Epithelial cell of esophagus (primary cell): Measurements from ENCODE around the gene GNPDA1.

Source experiments
- DNase-seq: peaks from one replicate; pipeline ENCODE4 v3.0.0; 2010; ENCODE audit warnings: low read depth
- H3K4me3 ChIP-seq: 2 replicates; pipeline ENCODE4 v1.5.1; 2011; ENCODE audit warnings: mild to moderate bottlenecking, low read length, control low read depth
- CTCF ChIP-seq: IDR thresholded peaks from 2 replicates; pipeline ENCODE4 v1.5.1; 2011; ENCODE audit warnings: low read depth, mild to moderate bottlenecking, low read length, control low read depth, inconsistent platforms; ENCODE audit not compliant: insufficient read depth; ENCODE audit errors: missing control alignments

The GNPDA1 gene

DNA sequence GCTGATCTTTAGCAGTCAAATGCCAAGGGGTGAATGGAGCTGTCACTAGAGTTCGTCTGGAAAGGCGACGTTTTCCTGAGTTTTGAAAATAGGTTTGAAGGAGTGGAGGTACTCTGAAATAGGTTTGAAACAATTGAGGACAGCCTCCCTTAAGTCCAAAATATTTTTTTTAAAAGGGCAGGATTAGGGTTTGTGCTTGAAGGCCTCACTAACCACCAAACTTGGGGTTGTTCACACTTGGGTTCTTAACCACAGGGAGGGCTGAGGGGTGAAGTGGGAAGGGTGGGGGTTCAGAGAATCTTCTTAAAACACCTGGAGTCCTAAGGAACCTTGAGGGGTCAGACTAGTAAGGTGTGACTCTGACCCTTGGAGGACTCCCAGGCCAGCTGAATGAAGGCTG lies 51.4 kb downstream of the GNPDA1 start:
- no peak for TF ChIP-seq CTCF
- no peak overlapping the region for H3K4me3 ChIP-seq

DNA sequence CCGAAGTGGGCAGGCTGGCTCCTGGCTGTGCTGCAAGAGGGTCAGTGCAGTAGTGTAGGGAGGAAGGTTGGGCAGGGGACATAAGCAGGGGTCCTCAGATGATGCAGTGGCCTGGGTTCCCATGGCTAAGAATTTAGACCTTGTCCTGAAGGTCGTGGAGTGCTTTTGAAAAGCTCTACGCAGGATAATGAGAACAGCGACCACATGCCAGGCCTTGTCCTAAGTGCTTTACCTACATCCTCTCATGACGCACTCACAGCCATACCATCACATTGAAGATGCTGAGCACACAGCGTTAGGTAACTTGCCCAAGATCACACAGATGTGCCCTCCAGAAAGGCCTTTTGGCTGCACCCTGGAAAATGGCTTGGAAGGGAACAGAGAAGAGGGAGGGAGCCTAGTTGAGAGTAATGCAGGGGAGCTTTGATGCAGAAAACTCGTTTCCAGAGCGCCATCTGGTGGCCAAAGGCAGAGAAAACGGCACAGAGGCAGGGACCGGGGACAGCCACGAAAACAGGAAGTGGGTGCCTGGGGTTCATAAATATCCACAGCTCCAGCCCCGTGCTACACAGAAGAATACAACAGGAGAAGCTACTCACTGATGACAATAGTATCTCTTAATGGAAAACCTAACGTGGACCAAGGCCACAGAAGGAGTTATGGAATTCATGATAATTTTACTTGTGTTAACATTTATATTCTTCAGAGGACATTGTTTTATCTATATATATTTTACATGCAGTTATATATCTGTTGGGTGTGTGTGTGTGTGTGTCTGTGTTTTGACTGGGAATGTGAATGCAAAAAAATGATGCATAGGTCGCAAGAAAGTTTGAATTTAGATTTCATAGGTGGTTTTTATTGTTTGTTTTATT lies 52.1 kb downstream of the GNPDA1 start:
- H3K4me3 ChIP-seq = no peak overlapping the region
- DNase-seq = peak; percentile 78
- peak; percentile 91 for TF ChIP-seq CTCF

More for the DNA sequence above, 51.4 kb downstream of the GNPDA1 start:
- DNase-seq = no peak

DNA sequence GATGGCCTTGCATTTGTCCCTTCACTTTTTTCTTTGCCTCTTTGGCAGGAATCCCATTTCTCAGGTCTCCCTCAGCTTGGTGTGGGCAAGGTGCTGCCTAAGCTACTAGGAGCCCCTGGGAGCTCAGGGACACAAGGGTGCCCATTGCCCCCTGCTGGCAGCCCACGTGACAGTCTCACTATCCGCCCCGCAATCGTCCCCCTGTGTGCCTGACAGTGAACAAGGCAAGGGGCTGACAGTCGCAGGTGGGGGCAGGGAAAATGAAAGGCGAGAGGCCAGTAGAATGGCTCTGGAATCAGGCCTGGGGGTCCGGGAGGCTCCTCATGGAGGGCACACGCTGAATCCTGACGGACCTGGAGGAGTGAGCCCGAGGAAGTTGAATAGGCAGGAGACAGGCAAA lies 52.8 kb downstream of the GNPDA1 start:
- no peak overlapping the region for H3K4me3 ChIP-seq
- no peak for TF ChIP-seq CTCF
- no peak for DNase-seq

DNA sequence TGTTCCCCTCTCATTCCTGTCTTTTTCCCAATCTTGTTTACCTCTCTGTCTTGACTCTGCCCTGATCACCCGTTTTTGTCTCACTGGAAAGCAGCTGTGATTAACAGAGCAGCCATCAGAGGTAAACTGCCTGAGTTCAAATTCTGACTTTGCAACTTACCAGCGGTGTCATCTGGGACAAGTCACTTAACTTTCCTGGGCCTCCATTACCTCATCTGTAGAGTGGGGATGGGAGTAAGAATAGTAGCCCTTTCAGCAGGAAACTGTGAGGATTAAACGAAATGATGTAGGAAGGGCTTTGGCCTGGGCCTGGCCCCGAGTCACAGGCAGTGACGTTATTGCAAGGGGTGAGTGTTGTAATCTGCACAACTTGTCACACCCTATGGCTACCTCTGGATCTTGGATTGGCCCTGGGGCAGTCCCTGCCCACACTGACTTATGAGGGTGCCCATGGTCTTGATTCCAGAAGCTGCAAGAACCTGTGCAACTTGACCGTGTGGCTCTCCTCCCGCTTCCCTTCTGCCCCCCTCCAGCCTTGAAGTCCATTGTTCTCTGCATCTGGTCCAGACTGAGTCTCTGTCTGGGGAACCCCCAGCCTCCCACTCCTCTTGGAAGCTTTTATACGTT lies 54.2 kb downstream of the GNPDA1 start:
- no peak for TF ChIP-seq CTCF
- H3K4me3 ChIP-seq = no peak overlapping the region
- DNase-seq = peak; percentile 68

- TF ChIP-seq CTCF = no peak
- peak; percentile 14 for DNase-seq
- no peak within 1 kb of the TSS for H3K4me3 ChIP-seq
Measured at GRCh38 chr5:141958113-141958512, 54.7 kb downstream of the GNPDA1 start, which contains the start of gene PCDH12. TSS of gene PCDH12 (minus strand) at chr5:141958202. CDS start at chr5:141957851, 351 bp downstream.

DNA sequence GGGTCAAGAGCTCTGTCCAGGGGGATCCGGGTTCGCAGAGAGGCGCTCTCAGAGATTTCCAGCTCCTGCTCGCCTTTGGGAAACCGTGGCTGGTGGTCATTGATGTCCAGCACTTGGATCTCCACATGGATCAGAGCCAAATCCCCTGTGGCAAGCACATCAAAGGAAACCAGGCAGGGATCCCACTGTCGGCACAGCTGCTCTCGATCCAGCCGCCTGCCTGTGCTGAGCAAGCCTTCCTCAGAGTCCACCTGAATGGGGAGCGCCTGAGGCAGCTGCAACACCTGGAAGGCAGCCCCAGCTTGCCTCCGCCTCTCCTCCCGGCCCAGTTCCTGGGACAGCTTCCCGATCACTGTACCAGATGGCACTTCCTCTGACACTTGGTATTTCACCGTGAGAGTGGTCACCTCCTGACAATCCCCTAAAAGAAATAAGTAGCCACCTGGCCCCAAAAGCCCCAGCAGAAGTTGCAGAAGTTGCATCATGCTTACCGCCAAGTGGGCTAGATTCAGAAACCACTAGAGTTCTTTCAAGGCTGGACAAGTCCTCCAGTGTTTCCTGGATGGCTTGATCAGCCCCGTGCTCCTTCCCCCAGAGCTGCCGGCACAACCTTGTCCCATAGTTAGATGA lies 55.3 kb downstream of the GNPDA1 start:
- peak; percentile 28 for DNase-seq
- TF ChIP-seq CTCF = no peak
- no peak overlapping the region for H3K4me3 ChIP-seq
